ENCODE data around the gene IL17REL. TPM values are rescaled to one million over a fixed set of nuclear protein-coding genes. Genes with fewer than 3 reads are reported as not detected.

IL17REL gene
- total RNA-seq, 4 donors from 2014 or later: not detected

DNA sequence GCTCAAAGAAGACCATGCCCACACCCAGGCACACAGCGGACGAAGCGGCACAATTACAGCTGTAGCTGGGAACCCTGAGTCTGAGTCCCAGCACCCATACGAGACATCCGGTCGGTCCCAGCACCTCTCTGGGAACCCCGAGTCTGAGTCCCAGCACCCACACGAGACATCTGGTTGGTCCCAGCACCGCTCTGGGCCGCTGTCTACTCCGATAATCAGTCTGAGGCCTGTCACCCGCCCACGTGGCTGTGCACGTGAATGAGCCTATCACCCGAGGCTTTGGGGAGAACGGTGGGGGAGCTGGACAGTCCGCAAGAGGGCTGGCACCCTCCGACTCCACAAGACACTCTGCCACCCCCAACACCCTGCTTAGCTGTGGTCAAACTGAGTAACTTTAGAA is 39.4 kb upstream of the IL17REL start:
- WGBS, 2 donors: 90 to 91% methylated on average over 18 of the region's 18 CpGs
- no peak for TF ChIP-seq POLR2A (IDR thresholded peaks at IDR 0.05)
- TF ChIP-seq, protein P1, sequence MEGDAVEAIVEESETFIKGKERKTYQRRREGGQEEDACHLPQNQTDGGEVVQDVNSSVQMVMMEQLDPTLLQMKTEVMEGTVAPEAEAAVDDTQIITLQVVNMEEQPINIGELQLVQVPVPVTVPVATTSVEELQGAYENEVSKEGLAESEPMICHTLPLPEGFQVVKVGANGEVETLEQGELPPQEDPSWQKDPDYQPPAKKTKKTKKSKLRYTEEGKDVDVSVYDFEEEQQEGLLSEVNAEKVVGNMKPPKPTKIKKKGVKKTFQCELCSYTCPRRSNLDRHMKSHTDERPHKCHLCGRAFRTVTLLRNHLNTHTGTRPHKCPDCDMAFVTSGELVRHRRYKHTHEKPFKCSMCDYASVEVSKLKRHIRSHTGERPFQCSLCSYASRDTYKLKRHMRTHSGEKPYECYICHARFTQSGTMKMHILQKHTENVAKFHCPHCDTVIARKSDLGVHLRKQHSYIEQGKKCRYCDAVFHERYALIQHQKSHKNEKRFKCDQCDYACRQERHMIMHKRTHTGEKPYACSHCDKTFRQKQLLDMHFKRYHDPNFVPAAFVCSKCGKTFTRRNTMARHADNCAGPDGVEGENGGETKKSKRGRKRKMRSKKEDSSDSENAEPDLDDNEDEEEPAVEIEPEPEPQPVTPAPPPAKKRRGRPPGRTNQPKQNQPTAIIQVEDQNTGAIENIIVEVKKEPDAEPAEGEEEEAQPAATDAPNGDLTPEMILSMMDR (IDR thresholded peaks at IDR 0.05): no peak
- intact Hi-C loops (cut with DNase I; ENCODE audit: low total_unique reads): no loop called here
- no peak overlapping the region for H3K4me3 ChIP-seq (ENCODE audit: low read depth, poor library complexity, severe bottlenecking)
- DNase-seq (ENCODE audit: low spot score in 2 of 2): no peak

DNA sequence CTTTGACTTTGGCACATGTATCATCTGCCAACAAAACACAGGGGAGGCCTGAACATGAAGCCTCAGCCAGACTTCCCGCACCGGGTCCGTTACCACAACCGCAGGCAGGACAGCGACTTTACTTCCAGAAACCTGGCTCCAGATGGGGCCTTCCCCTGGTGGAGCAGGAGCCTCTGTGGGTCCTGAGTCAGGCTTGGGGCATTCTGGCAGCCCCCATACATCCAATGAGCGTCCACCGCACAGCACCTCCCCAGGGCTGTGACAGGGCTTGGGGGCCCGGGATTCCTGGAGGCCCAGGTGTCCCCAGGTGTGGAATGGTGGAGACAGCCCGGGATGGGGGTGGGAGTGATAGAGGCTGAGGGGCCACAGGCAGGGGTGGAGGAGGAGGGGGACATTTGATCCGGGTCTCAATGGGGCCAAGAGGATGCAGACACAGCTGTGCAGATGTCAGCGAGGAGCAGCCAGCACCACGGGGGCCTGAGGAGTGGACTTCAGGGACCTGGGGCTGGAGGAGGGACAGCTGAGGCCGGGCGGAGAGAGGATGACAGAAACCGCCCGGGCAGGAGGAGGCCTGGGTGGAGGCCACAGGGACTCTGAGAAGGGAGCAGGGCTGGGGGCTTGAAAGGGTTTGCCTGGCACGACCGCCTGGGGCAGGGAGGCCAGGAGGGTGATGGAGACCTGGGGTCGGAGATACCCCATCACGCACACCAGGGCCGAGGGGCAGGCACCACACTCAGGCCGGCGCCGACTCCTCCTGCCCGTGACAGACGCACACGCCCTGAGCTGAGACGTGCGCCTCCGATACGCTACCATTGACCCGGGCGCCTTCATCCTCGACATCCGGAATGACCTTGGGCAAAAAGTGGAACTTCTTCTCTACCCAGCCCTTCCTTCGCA is 37.0 kb upstream of the IL17REL start:
- 86% methylated on average over 36 of the region's 36 CpGs for WGBS, 2 donors
- TF ChIP-seq, protein P1 (IDR thresholded peaks at IDR 0.05): no peak
- no peak for TF ChIP-seq POLR2A (IDR thresholded peaks at IDR 0.05)
- H3K4me3 ChIP-seq (ENCODE audit: low read depth, poor library complexity, severe bottlenecking): no peak overlapping the region
- intact Hi-C loops (cut with DNase I; ENCODE audit: low total_unique reads): no loop called here
- DNase-seq (ENCODE audit: low spot score in 2 of 2): no peak

DNA sequence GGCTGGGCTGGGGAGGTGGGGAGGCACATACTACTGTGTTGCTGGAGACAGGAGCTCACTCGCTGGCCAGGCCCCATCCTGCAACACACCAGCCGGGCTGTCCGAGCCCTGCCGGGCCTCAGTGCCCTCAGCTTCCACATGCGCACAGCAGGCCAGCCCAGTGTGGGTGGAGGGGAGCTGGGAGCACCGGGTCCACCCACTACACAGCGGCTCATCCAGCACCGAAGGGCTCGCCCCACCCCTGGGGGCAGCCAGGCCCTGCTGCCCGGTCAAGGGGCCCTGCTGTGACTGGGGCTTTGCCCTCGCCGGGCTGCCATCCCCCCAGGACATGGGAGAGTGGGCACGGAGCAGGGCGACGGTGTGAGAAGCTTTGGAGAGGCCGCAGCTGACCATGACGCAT is 36.3 kb upstream of the IL17REL start:
- intact Hi-C loops (cut with DNase I; ENCODE audit: low total_unique reads): no loop called here
- no peak for DNase-seq (ENCODE audit: low spot score in 2 of 2)
- 82 to 85% methylated on average over 10 to 16 of the region's 17 CpGs for WGBS, 2 donors
- TF ChIP-seq, protein P1 (IDR thresholded peaks at IDR 0.05): no peak
- TF ChIP-seq POLR2A (IDR thresholded peaks at IDR 0.05): no peak
- H3K4me3 ChIP-seq (ENCODE audit: low read depth, poor library complexity, severe bottlenecking): no peak overlapping the region

DNA sequence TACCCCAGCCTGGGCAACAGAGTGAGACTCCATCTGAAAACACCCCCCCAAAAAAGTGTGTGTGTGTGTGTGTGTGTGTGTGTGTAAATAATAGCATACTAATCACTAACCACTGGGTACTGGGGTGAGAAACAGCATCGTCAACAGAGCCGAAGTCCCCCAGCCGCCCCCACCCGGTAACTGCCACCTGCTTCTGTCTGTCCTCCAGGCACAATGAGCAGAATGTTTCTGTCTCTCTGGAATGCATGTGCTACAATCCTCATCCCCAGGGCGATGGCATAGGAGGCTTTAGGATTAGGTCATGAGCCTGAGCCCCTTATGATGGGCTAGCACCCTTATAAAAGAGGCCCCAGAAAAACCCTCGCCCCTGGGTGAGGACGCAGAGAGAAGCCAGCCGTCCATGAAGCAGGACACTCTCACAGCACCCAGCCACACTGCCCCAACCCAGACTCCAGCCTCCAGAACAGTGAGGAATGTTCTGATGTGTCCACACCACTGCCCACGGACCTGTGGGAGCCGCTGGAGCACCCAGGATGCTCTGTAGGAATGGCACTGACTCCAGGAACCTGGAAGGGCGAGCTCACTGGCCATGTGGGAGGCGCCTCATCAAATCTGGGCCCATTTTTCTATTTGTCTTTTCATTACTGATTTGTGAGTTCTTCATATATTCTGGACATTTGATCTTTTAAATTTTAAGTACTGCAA is 35.6 kb upstream of the IL17REL start:
- TF ChIP-seq, protein P1 (IDR thresholded peaks at IDR 0.05): no peak
- no peak for TF ChIP-seq POLR2A (IDR thresholded peaks at IDR 0.05)
- intact Hi-C loops (cut with DNase I; ENCODE audit: low total_unique reads): no loop called here
- H3K4me3 ChIP-seq (ENCODE audit: low read depth, poor library complexity, severe bottlenecking): no peak overlapping the region
- WGBS, 2 donors: 83 to 84% methylated on average over 12 of the region's 12 CpGs
- DNase-seq (ENCODE audit: low spot score in 2 of 2): no peak

DNA sequence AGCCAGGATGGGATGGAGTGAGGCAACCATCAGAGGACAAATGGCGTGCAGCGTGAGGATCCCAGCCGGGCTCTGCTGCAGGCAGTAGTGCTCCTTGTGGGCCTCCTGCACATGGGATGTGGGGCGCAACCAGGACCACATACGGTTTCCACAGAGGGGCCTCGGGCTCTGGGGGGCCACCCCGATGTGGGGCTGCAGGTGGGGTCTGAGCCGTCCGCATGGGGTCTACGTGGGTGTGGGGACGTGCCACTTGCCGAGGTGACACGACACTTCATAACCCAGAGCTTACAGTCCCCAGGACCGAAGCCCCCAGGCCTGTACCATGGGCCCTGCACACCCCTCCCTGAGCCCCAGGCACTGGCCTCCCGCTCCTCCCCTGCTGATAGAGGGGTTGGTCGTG is 34.8 kb upstream of the IL17REL start:
- TF ChIP-seq POLR2A (IDR thresholded peaks at IDR 0.05): no peak
- TF ChIP-seq, protein P1 (IDR thresholded peaks at IDR 0.05): no peak
- intact Hi-C loops (cut with DNase I; ENCODE audit: low total_unique reads): no loop called here
- 88 to 89% methylated on average over 13 to 16 of the region's 16 CpGs for WGBS, 2 donors
- H3K4me3 ChIP-seq (ENCODE audit: low read depth, poor library complexity, severe bottlenecking): no peak overlapping the region
- no peak for DNase-seq (ENCODE audit: low spot score in 2 of 2)

Measured in lower leg skin (tissue), 4 donors.